ENCODE results near the gene PIP4P1.
"Not testable (repeated sequence)": the region's sequence is repeated elsewhere in the genome, so short reads cannot be mapped to it uniquely, and the experiment has no call there.

The PIP4P1 gene

DNA sequence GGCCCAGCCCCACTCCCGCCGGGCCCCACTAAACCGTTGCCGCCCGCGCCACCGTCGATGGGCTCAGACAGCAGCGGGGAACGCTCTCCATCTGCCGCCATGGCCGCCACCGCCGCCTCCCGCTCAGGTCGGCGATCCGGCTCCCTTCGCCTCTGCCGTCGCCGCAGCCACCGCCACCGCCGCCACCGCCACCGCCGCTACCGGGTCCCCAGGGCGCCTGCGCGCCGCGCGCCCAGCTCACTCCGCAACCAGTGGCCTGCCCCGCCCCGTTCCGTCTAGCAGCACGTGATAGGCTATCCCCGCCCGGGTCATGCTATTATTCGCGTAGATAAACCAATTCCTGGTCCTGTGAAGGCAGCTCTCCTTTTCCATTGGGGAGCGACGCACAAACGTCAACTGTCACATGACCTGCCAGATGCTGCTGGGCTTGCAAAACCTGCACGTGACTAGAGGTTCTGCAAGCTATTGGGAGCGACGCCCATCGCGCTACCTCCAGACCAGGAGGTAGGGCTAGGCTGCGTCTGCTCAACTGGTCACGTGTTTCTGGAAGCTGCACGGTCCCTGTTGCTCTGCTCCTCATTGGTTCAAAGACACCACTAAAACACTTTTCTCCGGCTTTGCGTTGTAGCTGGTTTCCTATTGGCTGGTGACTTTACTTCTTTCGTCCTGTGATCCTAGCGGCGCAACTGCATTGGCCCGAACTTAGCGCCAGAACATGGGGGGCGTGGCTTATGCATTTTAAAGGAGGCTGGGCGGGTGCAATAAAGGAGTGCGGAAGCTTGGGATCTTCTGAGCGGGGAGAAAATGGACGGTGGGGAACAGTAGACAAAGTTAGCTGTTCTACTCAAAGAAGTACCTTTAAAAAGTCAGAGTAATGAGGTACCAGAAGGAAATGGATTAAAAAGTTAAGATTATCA is at the start of gene PIP4P1:
PIP4P1 (minus strand) TSS at position 210 of the 917 bp plus-strand sequence; CDS start at position 101, 109 bp downstream.
- DNase-seq (ENCODE audit: low read depth in 1 of 2, low spot score in 1 of 2) = peak; percentile 93 to 98

DNA sequence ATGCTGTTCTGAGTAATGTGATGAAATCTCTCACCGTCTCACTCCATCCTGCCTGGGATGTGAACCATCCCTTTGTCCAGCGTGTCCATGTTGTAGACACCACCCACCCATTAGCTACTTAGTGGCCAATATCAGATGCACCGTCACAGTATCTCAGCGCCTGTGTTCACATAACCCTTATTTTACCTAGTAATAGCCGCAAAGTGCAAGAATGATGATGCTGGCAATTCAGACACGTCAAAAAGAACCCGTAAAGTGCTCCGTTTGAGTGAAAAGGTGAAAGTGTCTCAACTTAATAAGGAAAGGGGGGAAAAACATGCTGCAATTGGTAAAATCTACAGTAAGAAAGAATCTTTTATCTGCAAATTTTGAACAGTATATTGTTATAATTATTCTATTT is 47.1 kb upstream of the PIP4P1 start:
- no peak for DNase-seq (ENCODE audit: low read depth in 1 of 2, low spot score in 1 of 2)

DNA sequence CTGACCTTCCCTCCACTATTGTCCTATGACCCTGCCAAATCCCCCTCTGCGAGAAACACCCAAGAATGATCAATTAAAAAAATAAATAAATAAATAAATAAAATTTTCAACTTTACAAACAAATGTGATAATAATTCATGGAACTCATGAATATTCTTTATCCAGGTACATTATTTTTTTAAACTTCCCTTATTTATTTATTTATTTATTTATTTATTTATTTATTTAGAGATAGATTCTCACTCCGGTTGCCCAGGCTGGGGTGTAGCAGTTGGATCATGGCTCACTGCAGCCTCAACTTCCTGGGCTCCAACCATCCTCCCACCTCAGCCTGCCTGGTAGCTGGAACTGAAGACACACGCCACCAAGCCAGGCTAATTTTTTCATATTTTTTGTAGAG is 46.3 kb upstream of the PIP4P1 start:
- DNase-seq (ENCODE audit: low read depth in 1 of 2, low spot score in 1 of 2) = not testable (repeated sequence)

DNA sequence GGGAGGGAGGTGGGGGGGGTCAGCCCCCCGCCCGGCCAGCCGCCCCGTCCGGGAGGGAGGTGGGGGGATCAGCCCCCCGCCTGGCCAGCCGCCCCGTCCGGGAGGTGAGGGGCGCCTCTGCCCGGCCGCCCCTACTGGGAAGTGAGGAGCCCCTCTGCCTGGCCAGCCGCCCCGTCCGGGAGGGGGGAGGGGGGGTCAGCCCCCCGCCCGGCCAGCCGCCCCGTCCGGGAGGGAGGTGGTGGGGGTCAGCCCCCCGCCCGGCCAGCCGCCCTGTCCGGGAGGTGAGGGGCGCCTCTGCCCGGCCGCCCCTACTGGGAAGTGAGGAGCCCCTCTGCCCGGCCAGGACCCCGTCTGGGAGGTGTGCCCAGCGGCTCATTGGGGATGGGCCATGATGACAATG is 45.5 kb upstream of the PIP4P1 start:
- DNase-seq (ENCODE audit: low read depth in 1 of 2, low spot score in 1 of 2) = not testable (repeated sequence)

DNA sequence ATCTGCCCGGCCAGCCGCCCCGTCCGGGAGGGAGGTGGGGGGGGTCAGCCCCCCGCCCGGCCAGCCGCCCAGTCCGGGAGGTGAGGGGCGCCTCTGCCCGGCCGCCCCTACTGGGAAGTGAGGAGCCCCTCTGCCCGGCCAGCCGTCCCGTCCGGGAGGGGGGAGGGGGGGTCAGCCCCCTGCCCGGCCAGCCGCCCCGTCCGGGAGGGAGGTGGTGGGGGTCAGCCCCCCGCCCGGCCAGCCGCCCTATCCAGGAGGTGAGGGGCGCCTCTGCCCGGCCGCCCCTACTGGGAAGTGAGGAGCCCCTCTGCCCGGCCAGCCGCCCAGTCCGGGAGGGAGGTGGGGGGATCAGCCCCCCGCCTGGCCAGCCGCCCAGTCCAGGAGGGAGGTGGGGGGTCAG is 45.0 kb upstream of the PIP4P1 start:
- DNase-seq (ENCODE audit: low read depth in 1 of 2, low spot score in 1 of 2) = not testable (repeated sequence)

DNA sequence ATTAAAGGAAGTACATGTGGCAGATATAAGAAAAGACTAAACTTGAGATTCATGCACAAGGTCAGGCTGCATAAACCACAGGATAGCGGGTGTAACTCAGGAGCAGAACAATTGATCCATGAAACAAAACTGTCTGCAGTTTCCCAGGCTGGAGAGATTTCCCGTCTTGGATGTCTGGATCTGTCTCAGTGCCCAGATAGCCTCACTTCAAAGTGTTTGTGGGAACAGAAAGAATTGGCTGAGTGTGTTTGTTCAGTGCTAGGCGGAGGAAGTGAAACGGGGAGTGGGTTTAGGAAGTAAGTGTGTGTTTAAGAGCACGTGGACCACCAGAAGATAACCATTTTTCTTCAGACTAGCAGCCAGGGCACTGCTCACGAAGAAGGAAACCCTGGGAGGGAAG is 42.7 kb upstream of the PIP4P1 start:
- DNase-seq (ENCODE audit: low read depth in 1 of 2, low spot score in 1 of 2) = no peak

DNA sequence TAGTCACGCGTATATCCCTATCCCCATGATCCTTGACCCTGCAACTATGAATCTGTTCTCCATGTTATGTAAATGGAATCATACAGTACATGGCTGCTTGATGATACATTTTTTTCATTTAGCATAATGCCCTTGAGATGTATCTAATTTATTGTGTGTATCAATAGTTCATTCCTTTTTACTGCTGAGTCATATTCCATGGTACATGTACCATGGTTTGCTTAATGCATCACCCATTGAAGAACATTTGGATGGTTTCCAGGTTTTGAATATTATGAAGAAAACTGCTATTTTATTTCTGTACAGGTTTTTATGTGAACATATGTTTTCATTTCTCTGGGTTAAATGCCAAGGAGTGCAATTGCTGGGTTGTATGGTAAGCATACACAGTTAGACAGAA is 40.1 kb upstream of the PIP4P1 start:
- no peak for DNase-seq (ENCODE audit: low read depth in 1 of 2, low spot score in 1 of 2)

DNA sequence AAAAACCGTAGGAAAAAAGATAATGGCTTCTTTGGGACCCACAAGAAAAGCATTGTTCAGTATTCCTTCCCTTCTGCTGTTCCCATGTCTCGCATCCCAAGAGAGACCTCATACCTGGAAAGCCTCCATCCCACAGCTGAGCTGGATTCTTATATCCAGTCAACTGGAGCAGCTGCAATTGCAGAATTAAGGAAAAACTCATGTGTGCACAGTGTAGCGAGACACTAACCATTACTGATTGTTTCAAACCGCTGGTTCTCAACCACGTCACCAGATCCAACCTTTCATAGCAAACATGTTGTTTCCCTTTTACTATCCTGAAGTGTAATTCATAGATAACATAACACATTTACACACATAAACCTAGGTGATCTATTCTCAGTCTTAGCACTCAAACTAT is 38.6 kb upstream of the PIP4P1 start:
- DNase-seq (ENCODE audit: low read depth in 1 of 2, low spot score in 1 of 2) = no peak

DNA sequence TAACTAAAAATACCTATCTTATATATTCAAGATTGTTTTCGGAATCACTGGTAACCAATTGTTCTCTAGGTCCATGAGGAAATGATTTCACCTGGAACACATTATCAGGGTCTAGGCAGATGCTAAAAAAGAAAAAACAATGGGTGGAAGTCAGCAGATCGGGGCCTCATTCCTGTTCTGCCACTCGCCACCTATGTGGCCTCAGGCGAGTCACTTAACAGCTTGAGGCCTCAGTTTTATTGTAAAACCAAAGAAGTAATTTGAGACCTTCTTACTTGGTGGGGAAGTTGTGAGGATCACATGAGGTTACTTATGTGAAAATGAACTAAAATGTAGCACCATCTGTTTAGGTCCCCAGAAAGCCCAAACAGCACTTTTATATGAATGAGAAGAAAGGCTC is 37.9 kb upstream of the PIP4P1 start:
- DNase-seq (ENCODE audit: low read depth in 1 of 2, low spot score in 1 of 2) = no peak

DNA sequence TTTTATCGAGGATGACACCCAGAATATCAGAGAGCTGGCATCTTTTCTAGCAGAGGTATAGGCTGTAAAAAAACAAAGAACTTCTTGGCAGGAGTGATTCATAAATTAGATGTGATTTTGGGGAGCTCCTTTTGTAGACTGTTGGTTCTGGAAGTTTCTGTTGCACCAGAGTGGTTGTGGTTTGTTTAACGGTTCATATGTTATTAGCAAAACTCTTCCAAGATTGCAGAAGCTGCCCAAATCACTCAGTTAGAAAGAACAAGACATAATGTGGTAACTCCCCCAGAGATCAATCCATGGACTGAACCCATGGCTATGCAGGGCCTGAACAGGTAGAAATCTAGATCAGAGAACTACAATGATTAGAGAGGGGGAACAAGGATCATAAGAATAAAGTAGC is 37.4 kb upstream of the PIP4P1 start:
- DNase-seq (ENCODE audit: low read depth in 1 of 2, low spot score in 1 of 2) = no peak

DNA sequence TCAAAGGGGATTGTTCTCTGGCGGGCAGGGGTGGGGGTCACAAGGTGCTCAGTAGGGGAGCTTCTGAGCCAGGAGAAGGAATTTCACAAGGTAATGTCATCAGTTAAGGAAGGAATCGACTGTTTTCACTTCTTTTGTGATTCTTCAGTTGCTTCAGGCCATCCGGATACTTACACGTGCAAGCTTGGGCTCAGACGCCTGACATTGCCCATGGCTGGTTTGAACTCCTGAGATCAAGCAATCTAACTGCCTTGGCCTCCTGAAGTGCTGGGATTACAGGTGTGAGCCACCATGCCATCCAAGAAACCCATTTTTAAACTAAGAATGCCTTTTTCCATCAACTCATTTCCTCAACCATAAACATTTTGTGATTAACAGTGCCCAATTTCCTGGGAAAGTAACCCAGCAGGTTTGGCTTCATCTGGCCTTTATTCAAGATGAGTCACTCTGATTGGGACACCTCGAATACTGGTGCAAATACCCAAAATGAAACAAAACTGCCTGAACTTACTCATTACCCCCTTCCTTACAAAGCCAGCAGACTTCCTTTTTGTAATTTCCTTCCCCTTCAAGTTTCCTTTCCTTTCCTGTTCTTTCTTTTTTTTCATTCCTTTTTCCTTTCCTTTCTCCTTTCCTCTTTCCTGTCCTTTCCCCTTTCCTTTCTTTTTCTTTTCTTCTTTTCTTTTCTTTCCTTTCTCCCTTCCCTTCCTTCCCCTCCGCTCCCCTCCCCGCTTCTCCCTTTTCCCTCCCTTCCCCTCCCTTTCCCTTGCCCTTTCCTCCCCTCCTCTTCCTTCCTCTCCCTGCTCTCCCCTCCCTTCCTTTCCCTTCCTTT is 33.9 kb upstream of the PIP4P1 start:
- DNase-seq (ENCODE audit: low read depth in 1 of 2, low spot score in 1 of 2) = no peak

DNA sequence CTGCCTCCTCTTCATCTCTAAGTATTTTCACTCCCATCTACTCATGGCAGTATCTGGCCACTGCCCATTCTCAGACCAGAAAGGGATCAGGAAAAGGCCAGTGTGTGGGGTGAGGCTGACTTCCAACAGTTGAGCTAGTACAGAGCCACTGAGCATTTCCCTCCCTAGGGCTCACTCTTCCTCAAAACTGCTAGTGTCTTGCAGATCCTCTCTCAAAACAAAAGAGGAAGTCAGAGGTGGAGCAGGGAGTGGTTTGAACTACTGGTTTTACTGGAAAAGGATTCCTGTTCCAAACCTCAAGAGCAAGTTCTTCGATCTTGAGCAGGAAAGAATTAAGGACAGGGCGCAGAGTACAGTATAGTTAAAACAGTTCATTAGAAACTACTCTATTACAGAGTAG is 32.4 kb upstream of the PIP4P1 start:
- no peak for DNase-seq (ENCODE audit: low read depth in 1 of 2, low spot score in 1 of 2)

DNA sequence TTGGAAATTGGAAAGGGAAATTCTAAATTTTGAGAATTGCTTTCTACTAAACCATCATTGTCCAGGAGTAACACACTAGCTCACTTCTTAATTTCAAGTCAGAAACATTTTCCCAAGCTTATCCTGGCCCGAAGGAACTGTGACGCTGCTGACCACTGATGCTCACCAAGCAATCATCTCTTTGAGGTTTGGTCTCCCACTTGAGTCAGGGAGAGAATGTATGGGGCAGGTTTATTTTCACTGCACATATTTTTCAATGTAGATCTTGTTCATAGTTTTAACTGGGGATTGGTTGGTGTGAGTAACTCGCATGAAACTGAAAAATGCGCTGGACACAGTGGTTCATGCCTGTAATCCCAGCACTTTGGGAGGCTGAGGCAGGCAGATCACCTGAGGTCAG is 31.3 kb upstream of the PIP4P1 start:
- DNase-seq (ENCODE audit: low read depth in 1 of 2, low spot score in 1 of 2) = no peak

DNA sequence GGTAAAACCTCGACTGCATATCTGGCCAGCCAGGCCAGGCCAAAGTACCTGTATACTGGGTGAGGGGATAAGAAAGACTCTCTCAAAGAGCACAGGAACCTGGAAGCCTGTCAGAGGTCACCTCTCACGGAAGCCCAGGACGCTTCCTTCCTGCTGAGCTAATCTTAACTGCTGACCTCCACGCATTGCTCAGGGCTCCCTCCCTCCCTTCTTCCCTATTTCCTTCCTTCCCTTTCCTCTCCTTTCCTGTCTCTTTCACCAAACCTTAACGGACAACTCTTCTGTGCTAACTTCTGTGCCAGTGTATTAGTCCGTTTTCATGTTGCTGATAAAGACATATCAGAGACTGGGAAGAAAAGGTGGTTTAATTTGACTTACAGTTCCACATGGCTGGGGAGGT is 29.3 kb upstream of the PIP4P1 start:
- DNase-seq (ENCODE audit: low read depth in 1 of 2, low spot score in 1 of 2) = no peak

DNA sequence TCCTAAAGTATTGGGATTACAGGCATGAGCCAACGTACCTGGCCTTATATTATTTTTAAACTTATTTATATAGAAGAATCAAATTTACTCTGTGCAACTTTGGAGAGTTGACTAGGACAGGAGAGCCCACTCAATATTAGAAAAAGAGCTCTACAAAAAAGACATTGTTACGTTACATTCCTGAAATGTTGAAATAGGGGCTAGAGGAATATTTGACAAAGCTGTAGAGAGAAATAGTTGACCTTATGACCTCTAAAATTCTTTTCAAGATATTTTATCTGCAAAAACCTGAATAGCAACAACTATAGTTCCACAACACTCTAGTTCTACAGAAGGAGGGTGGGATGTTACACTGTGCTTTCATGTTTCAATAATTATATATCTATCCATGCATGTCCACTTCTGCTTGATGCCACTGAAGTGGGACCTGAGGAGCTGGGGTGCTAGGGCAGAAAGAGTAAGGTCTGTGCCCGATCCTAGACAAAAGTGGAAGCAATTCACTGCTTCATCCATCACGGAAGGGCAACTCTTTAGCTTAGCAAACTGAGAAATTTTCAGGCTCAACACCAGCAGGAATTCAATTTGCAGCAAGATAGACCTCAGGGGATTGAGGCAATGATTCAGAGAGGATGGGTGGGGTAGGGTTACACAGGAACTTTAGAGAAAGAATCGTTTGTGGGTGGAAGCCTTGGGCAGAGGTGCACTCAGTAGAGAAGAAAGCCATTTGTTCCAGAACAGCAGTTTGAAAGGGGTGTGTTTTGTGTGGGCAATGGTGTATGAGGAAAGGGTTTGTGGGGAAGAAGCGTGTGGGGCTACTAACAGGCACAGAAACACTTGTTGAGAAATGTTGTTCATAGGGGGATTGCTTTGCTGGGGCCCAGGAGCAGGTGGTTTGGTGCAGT is 28.1 kb upstream of the PIP4P1 start:
- no peak for DNase-seq (ENCODE audit: low read depth in 1 of 2, low spot score in 1 of 2)

DNA sequence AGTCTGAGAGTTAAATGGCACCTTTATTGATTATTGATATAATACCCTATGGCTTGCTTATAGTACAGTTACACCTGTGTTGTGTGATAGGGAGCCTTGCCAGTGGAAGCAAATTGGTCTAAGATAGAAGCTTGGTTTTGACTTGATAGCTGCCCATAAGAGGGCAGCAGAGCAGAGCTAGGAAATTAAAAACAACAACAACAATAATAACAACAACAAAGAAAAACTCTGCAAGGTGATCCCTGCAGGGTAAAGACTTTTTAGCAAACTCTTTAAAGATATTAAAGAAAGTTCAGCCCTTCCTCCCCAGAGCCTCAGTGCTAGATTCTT is 26.1 kb upstream of the PIP4P1 start:
- no peak for DNase-seq (ENCODE audit: low read depth in 1 of 2, low spot score in 1 of 2)

DNA sequence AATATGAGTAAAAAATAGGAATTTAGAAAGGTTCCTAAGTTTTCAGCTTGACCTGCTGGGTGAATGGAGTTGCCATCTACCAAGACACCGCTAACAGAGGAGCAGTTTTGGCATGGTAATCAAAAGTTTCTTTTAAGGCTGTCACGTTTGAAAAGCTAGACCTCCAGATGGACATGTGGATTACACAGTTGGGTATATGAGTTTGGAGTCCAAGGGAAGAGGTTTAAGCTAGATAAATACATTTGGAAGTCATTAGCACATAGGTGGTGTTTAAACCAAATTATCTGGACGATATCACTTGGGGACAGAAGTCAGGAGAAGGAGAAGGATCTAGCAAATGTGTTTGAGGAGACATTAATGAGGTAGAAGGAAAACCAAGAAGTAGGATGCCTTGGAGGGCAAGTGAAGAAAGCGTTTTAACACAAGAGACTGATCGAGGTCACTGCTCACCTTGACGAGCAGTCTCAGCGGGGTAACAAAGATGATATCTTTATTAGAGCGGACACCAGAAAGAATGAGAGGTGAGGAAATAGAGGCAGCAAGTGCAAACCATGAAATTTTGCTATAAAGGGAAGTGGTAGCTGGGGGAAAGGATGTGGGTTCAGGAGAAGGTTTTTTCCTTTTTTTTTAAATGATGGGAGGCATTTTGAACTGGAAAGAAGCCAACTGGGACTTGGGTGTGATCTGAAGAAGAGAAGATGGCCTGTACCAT is 25.6 kb upstream of the PIP4P1 start:
- DNase-seq (ENCODE audit: low read depth in 1 of 2, low spot score in 1 of 2) = no peak

DNA sequence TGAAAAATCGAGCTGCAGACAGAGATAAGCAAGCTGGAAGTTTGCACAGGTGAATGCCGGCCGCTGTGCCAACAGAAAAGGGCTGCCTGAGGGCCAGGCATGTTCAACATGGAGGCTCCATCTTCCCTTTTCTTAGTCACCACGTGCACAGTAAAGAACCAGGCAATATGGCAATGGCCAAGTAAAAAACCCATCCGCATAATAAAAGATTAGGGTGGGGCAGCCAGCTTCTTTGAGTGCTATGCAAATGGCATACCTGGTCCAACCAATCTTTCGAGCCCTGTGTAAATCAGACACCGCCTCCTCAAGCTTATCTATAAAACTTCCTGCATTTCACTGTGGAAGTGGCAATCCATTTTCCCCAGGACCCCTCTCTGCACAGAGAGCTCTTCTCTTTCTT is 24.7 kb upstream of the PIP4P1 start:
- no peak for DNase-seq (ENCODE audit: low read depth in 1 of 2, low spot score in 1 of 2)

DNA sequence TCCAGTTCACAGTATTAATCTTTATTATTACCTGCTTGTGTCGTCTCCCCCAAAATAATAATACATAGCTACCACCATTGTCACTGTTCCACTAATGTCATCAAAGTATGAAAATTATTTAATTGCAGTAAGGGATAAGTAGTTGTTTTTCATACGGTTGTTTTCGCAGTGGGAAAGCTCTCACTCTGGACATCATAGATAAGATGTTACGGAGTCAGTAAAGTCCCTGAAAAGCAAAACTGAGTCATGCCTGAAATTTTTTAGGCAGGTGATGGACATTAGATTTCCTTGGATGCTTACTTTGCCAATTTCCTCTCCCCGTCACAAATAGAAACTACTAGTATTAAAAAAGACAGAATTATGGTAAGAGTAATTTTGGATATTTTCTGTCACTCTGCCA is 21.1 kb upstream of the PIP4P1 start:
- no peak for DNase-seq (ENCODE audit: low read depth in 1 of 2, low spot score in 1 of 2)

DNA sequence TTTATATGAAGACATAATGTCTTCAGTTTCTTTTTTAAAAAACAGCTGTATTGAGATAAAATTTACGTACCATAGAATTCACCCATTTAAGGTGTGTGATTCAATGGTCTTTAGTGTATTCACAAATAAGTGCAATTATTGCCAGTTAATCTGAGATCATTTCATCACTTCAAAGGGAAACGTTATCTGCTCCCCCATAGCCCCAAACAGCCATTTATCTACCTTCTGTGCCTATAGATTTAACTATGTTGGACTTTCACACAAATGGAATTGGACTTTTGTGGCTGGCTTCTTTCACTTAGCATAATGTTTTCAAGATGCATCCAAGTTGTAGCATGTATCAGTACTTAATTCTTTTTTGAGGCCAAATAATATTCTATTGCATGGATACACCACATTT is 17.7 kb upstream of the PIP4P1 start:
- DNase-seq (ENCODE audit: low read depth in 1 of 2, low spot score in 1 of 2) = no peak
